Hepatic stellate cell (primary cell): Measurements from ENCODE around the gene LRGUK.
"Not testable (repeated sequence)": the region's sequence is repeated elsewhere in the genome, so short reads cannot be mapped to it uniquely, and the experiment has no call there.

Source experiments
- DNase-seq: peaks from one replicate; pipeline ENCODE4 v3.0.0; 2011; ENCODE audit warnings: low spot score

The LRGUK gene

GRCh38 chr7:134248196-134248595 lies 121.1 kb downstream of the LRGUK start:
- no peak for DNase-seq

- no peak for DNase-seq
Measured at GRCh38 chr7:134254311-134254710, 127.2 kb downstream of the LRGUK start.

- no peak for DNase-seq
Measured at GRCh38 chr7:134255814-134256213, 128.7 kb downstream of the LRGUK start.

- DNase-seq = no peak
Measured at GRCh38 chr7:134262322-134262721, 135.2 kb downstream of the LRGUK start.

- DNase-seq = no peak
Measured at GRCh38 chr7:134276951-134277350, 149.8 kb downstream of the LRGUK start.

- no peak for DNase-seq
Measured at GRCh38 chr7:134278502-134279153, 151.5 kb downstream of the LRGUK start.

GRCh38 chr7:134279336-134279735 lies 152.2 kb downstream of the LRGUK start:
- DNase-seq = no peak

GRCh38 chr7:134279898-134280297 lies 152.8 kb downstream of the LRGUK start:
- no peak for DNase-seq

- no peak for DNase-seq
Measured at GRCh38 chr7:134280508-134280907, 153.4 kb downstream of the LRGUK start.

- no peak for DNase-seq
Measured at GRCh38 chr7:134284011-134284410, 156.9 kb downstream of the LRGUK start.

- no peak for DNase-seq
Measured at GRCh38 chr7:134284952-134285351, 157.8 kb downstream of the LRGUK start.

GRCh38 chr7:134287916-134288659 lies 160.9 kb downstream of the LRGUK start:
- DNase-seq = no peak

- no peak for DNase-seq
Measured at GRCh38 chr7:134289423-134289822, 162.3 kb downstream of the LRGUK start.

- no peak for DNase-seq
Measured at GRCh38 chr7:134289841-134290240, 162.7 kb downstream of the LRGUK start.

- peak; percentile 11 for DNase-seq
Measured at GRCh38 chr7:134290286-134290685, 163.1 kb downstream of the LRGUK start.

- DNase-seq = no peak
Measured at GRCh38 chr7:134293002-134293740, 166.0 kb downstream of the LRGUK start.

- not testable (repeated sequence) for DNase-seq
Measured at GRCh38 chr7:134295982-134296381, 168.8 kb downstream of the LRGUK start.

GRCh38 chr7:134297489-134297888 lies 170.3 kb downstream of the LRGUK start:
- DNase-seq = no peak

GRCh38 chr7:134298902-134299683 lies 172.0 kb downstream of the LRGUK start:
- DNase-seq = no peak

GRCh38 chr7:134300988-134301387 lies 173.8 kb downstream of the LRGUK start:
- DNase-seq = no peak

GRCh38 chr7:134301592-134301991 lies 174.5 kb downstream of the LRGUK start:
- no peak for DNase-seq

GRCh38 chr7:134302120-134302519 lies 175.0 kb downstream of the LRGUK start:
- no peak for DNase-seq
